Renal cortex interstitium (tissue), 11 donors: Measurements from ENCODE around the gene DIDO1. TPM values are rescaled to one million over a fixed set of nuclear protein-coding genes. Genes with fewer than 3 reads are reported as not detected.

Experiments used
- DNase-seq, 11 donors: peaks; one replicate each; pipeline ENCODE4 v3.0.0-alpha.2; 2013; ENCODE audit warnings: low read depth in 9 of 11, low spot score in 4 of 11; ENCODE audit errors: extremely low read depth in 1 of 11
- polyA plus RNA-seq, 3 donors: library from polyadenylated mRNA; unstranded; fragments of 120-200 nt; gene quantifications; one replicate each; pipeline ENCODE4 v1.2.1, GENCODE V29; 2013; ENCODE audit not compliant: insufficient read length in 3 of 3

The DIDO1 gene
- polyA plus RNA-seq, 3 donors = 61.4 to 74.1 (median 64.5) TPM

GRCh38 chr20:62922451-62922921 is 3.8 kb downstream of the DIDO1 start:
- no peak for DNase-seq

GRCh38 chr20:62921119-62921687 is 5.1 kb downstream of the DIDO1 start:
- peak in 1 of 11 donors; percentile 70 for DNase-seq

- no peak for DNase-seq
Measured at GRCh38 chr20:62920039-62920645, 6.2 kb downstream of the DIDO1 start.

DNA sequence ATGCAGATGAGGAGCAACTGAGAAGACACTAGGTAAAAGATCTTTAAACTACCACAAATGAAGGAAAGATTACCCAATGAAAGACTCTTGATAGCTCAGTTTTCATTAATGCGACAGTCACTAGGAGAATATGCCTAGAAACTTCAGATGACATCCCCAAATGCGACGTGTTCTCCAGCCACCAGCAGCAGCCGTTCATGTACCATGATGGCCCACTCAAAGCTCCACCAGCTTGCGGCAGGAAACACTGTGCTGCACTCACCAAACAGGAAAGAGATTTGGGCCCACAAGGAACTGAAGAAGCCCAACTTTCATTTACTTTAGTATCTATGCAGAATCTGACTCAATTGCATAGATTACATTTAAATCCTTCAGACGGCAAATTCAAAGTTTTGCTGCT is 7.5 kb downstream of the DIDO1 start:
- DNase-seq = no peak

- DNase-seq = no peak
Measured at GRCh38 chr20:62918147-62918546, 8.2 kb downstream of the DIDO1 start.

DNA sequence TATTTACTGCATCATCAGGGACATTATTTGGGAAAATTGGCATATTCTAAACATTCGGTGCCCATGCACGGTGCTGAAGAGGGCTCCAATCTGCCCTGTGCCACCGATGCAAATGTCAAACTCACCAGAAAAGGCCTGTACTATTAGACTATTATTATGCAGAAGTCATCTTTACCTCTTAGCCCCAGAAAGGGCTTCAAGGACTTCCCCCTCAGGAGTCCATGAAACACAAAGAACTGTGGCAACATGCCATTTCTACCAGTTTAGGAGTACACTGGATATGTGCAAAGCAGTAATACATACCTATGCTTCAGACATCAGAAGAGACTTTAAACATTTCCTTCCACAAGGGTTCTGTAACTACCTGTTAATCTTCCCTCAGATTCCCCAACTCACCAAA is 8.6 kb downstream of the DIDO1 start:
- no peak for DNase-seq

DNA sequence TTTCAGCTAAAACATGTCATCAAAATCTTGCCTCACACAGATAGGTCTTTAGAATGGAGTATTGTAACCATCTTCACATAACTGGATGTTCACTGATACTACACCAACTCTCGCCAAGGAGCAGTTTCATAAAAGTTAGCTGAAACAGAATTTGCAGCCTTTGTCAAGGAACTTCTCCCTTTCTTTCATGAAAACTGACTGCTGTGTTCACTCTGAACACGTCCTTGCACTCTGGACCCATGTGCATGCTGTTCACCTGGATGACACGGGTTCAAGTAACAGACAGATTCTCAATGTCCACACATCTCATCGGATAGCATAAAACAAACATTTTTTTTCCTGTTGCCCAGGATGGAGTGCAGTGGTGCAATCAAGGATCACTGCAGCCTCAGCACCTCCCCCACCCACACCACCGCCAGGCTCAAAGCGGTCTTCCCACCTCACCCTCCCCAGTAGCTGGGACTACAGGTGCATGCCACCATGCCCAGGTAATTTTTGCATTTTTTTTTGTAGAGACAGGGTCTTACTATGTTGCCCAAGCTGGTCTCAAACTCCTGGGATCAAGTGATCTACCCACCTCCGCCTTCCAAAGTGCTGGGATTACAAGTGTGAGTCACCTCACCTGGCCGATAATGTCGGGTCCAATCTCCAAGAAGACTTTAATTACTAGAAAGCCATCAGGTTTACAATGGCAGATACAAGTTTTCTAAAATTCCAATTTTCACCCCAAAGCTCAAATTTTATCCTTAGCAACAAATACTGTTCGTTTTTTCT is 9.4 kb downstream of the DIDO1 start:
- no peak for DNase-seq

GRCh38 chr20:62914970-62915457 is 11.3 kb downstream of the DIDO1 start:
- DNase-seq = peak in 1 of 11 donors; percentile 57

GRCh38 chr20:62914436-62914835 is 11.9 kb downstream of the DIDO1 start:
- DNase-seq = no peak

GRCh38 chr20:62913043-62913630 is 13.2 kb downstream of the DIDO1 start:
- DNase-seq = no peak

DNA sequence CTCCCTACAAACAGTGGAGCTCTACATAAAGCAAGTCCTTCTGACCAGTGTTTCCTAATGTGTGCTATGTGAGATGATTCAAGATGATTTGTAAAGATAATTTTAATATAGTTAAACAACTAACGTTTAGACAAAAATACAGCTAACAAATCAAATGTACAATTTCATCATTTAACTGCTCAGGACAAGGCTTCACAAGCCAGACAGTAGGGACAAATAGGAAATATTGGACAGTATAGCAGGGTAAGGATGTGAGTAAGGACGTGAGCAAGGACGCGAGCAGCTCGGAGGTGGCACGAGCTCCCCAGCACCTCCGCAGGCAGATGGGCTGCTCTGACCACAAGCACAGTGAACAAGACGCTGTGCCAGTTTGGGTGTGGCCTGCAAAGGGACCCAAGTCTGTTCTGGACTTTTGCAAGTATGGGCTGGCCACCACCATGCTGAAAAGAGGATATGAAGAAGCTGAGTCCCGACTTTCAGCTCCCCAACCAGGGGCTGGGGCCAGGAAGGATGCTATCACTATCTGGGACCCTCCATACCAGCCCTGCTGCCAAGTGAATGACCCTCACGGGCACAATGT is 14.5 kb downstream of the DIDO1 start:
- no peak for DNase-seq

DNA sequence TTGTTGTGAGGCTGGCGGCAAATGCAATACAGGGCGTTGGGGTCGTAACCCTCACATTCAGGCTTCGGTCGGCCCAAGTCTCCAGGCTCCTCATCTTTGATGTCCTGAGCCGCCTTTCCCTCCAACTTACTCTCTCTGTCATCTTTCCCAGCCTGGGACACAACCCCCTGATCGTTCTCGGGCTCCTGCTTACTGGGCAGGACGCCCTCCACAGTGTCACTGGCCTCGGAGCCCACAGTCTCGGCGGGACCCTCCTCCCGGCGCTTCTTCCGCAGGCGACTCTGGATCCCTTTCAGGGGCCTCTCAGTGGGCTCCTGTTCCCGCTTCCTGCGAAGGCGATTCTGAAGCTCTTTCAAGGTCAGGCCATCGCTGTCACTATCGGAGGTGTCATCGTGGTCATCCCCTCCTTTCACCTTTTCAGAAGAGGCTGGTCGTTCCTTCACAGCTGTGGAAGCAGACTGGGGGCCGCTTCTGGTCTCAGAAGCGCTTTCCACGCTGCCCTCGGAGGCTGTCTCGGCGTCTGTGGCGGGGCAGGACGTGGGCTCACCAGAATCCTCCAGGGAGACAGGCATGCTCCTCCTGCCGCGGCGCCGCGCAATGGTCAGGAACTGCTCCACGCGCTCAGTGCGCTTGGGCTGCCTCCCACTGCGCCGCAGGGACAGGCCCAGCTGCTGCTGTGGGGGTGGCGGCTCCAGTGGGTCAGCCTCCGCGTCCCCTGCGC is 15.4 kb downstream of the DIDO1 start:
- no peak for DNase-seq

DNA sequence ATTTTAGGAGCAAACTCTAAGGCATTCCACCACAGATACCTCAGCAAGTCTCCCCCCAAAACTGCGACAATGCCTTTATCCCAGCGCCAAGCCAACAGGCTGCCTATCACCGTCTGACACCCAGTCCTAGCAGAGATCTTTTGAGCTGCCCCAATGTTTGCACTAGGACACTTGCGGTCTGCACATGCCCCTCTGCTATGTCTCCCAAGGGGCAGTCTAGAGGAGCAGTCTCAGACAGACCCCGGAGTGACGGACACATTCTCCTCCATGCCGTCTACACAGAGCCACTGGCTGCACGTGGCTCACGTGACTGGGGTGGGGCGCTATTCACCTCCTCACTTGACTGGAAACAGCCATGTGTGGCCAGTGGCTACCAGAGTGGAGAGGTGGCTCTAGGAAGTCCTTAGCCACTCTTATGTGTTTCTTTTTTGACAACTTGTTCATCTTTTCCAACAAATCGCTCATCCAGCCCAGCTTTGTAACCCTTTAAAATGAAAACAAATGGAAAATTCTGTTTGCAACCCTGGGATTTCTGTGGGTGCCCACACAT is 16.0 kb downstream of the DIDO1 start:
- DNase-seq = no peak

- DNase-seq = no peak
Measured at GRCh38 chr20:62908971-62909791, 17.1 kb downstream of the DIDO1 start.

GRCh38 chr20:62907384-62908317 is 18.7 kb downstream of the DIDO1 start:
- DNase-seq = no peak

DNA sequence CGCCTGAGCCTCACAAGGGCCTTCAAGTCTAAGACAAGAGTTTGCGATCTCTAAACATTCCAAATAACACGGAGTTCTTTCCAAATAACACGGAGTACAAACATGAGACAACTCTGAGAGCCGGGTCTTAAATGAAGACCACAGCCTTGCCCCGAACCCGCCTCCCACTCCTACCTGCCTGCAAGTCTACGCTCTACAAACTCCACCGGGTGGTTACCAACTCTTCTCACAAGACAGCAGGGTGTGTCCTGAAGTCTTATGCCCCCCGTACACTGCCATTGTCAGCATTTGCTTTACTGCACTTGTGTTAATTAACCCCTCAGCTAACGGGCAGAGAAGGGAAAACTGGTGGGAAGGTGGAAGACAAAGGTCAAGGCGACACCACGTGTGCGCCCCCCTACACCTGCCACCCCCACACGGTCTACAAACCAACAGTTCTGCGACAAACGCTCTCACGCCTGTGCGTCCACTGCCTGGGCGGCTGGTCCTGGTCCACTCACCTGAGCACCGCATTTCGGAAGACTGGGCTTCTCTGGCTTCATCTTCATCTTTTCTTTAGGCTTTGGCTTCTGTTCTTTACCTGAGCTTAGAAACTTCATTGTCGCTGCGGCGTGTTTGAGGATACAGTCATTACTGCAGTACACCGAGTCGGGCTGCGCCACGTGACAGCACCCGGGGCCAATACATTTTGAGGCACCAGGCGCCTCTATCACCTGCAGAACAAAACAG is 19.5 kb downstream of the DIDO1 start:
- DNase-seq = no peak
